GM18526 (cell line): ENCODE data around the gene NR3C2.

Source experiments
- POLR2A ChIP-seq: IDR thresholded peaks from 3 replicates; pipeline ENCODE4 v1.6.1; 2011; ENCODE audit not compliant: insufficient read length; ENCODE audit errors: extremely low read depth

Gene NR3C2

DNA sequence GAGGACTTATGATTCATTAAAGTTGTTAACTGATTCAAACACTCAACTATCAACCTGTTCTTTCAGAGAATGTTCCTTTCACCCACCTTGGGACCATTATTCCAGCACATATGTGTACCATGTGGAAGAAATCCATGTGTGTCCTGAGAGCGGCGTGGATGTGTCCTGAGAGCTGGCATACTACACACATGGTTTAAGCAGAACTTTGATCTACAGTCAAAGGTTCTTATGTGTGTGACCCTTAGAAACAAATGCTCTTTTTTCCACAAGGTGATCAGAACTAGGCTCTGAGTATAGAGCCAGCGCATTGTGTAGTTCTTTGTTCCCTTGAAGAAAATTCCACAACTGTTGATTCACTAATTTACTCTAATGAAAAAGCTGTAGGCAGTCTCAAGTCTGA lies 332.0 kb downstream of the NR3C2 start:
- no peak for TF ChIP-seq POLR2A

GRCh38 chr4:148109216-148109615 lies 333.0 kb downstream of the NR3C2 start:
- TF ChIP-seq POLR2A, result no peak

- TF ChIP-seq POLR2A, result no peak
Observed at GRCh38 chr4:148108766-148109165, 333.4 kb downstream of the NR3C2 start.

DNA sequence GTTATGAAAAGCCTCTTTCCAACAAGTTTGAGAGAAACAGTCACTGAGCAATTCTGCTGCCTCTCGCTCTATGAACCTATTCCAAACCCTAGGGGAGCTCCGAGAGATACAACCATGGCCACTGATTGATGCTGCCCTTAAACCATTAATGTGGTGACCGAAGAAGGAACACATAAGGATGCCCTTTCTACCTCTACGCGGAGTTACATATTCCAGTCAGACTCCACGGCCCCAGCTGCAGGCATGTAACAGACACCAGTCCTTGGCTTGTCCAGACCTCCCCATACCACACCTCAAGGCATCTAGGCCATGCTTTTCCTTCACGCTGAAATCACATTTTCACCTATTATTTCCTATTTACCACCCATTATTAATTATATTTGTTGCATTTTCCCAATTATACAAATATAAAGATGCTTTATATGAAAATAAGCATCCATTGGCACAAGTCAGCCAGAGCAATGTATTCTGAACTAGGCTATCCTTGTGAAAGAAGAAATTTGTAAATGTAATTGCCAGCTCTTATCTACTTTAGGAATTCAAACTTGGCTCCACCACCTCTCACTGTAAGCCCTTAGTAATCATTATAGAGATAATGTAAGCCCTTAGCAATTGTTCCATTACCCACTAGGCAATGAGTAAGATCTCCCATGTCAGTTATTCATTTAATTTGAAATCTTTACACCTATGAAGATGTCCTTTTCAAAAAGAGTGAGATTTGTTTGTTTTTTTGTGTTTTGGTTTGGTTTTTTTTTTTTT lies 338.4 kb downstream of the NR3C2 start:
- no peak for TF ChIP-seq POLR2A

- no peak for TF ChIP-seq POLR2A
Observed at GRCh38 chr4:148101790-148102189, 340.4 kb downstream of the NR3C2 start.

DNA sequence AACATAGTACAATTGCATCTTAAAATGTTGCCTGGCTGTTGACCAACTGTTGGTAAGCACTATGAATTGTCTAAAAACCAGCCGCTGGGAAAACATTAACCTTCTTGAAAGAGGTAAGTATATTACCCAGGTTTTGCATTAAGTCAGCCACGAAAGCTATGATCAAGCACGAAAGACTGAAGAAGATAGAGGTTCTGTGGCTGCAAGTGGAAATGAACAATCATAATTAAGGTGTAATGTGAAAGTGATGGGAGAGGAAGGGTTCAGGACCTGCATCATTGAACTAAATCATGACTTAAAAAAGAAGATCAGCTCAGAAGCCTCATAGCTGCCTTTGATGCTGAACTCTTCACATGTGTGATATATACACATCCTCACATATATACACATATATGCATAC lies 341.0 kb downstream of the NR3C2 start:
- no peak for TF ChIP-seq POLR2A

GRCh38 chr4:148097801-148098200 lies 344.4 kb downstream of the NR3C2 start:
- no peak for TF ChIP-seq POLR2A

DNA sequence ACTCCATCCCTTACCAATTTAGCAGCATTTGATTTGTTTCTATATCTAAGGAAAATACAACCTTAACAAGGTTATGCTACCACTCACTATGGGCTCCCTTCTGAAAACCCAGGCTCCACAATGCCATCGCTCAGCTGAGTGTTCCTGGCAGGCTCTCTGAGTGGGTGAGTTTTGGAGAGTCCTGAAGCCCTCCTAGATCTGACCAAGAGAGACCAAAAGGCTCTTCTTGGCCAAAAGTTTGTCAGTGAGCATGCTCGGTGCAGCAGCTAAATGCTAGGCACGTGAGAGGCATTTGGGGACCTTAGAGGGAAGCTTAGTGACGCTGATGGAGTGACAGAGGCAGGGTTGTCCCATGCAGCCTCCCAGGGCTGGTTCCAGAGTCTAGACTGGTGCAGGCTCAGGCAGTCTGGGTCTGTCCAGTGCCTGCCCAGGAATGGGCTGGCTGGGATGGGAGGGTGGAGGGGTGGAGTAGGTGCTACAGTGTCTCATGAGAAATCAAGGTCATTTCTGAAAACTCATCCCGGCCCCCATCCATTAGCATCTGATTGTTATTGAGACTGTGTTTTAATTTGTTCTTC lies 346.8 kb downstream of the NR3C2 start:
- TF ChIP-seq POLR2A, result no peak

GRCh38 chr4:148094149-148094548 lies 348.1 kb downstream of the NR3C2 start:
- no peak for TF ChIP-seq POLR2A

DNA sequence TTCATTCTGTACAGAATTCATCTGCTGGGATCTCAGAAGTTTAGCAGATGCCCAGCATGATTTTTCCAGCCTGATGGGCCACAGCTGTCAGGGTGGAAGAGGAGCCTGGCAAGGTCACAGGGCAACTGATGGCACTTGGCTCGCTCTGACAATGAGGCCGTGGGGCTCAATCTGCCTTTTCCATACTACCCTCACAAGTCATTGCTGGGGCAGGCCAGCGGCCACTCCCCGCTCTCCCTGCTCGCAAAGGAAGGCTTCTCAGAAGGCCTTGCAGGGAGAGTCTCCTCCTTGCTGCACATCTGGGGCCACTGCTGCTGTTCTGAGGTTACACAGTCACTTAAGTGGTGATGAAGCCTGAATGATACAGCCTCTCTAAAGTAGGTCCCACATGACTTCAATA lies 349.1 kb downstream of the NR3C2 start:
- TF ChIP-seq POLR2A, result no peak

DNA sequence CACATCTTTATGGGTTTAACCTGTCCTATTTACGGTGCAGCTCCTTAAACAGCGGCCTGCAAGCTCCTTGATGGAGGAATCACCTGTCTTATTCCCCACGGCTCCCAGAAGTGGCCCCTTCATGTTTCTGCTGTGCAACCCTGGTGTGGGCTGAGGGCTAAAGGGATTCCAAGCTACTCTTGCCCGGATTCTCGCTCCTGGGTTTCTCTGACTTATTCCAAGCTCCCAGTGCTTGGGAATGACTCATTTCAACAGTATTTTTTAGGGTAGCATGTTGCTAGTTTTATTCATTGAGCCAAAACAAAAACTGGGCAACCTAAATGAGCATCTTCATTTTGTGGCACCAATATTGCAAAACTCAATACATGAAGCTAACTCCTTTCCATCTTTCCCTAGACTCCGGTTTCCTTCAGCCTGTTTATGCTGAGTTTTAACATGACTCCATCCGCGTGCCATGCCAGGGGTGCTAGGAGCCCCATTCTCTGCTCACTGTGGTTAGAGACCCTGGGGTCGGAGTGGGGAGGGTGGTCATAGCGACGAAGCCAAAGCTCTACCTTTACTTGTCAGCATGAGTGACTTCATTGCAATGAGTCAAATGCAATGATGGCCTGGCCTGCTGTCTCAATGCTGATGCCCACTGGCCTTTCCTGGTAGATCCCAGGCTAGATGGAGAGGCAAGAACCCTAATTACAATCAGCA lies 349.7 kb downstream of the NR3C2 start:
- no peak for TF ChIP-seq POLR2A

DNA sequence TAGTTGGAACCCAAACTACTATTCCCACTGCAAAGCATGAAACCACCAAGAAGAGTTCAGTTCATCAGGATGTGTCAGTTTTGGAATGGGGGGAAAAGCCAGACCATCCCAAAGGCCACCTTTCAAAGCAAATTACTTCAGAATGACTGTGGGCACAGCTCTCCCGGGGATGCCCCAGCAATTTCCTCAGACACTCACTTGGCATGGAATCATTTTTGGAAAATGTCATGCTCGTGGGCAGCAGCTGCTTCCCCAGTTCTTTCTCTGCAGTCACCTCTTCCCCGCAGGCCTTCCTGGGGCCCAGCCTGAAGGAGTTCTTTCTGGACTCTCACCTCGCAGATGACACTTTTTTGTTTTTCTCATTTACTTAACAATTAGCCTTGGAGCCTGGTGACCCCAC lies 350.3 kb downstream of the NR3C2 start:
- TF ChIP-seq POLR2A, result no peak

- TF ChIP-seq POLR2A, result no peak
Observed at GRCh38 chr4:148090503-148091476, 351.4 kb downstream of the NR3C2 start.

- no peak for TF ChIP-seq POLR2A
Observed at GRCh38 chr4:148090029-148090428, 352.2 kb downstream of the NR3C2 start.

DNA sequence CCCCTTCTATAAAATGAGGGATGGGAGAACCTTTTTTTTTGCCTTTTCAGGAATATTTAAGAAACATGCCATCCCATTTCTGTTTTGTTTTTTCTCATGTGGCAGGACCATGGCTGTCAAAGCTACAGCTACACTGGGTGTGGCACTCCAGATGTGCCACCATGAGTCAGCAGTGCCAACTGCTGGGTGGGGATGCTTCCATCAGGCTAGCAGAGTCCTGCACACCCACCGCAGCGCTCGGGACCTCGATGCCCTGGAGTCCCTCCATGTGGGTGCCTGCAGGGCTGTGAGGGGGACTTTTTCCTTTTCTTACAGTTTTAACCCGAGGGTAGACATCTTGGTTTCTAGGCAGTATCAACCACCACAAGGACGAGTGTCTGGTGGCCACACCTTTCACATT lies 352.6 kb downstream of the NR3C2 start:
- TF ChIP-seq POLR2A, result no peak
